ENCODE data around the gene CABP5. TPM values are rescaled to one million over a fixed set of nuclear protein-coding genes. Genes with fewer than 3 reads are reported as not detected.

The CABP5 gene
- total and polyA plus RNA-seq, 12 donors: not detected

DNA sequence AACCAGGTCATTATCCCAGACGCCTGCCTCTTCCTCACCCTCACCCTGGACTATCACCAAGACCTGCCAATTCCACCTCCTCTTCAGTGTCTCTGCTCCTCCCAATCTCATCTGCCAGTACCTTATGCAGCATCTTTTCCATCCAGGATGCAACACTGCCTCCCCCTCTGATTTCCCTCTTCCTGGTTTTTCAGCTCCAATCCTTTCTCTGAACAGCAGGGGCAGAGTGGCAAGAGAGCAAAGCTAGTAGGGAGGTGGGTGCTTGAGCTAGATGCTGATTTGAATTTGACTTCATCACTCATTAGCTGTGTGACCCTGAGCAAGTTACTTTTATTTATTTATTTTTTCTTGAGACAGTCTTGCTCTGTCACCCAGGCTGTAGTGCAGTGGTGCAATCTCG is 25.6 kb upstream of the CABP5 start:
- H3K4me3 ChIP-seq: no peak overlapping the region
- H3K27me3 ChIP-seq: no peaks in the 10 kb centered on the region
- H3K4me1 ChIP-seq (replicated peaks in 1 of 2): no peaks in the 10 kb centered on the region
- no peak overlapping the region for H3K27ac ChIP-seq
- DNase-seq: no peak
- H3K9me3 ChIP-seq (replicated peaks in 1 of 3): no peaks in the 10 kb centered on the region
- intact Hi-C loops (cut with DNase I): no loop called here
- no peaks in the 10 kb centered on the region for H3K36me3 ChIP-seq (replicated peaks in 1 of 2)
- no peak for TF ChIP-seq POLR2A (IDR thresholded peaks at IDR 0.05)
- TF ChIP-seq, protein P1, sequence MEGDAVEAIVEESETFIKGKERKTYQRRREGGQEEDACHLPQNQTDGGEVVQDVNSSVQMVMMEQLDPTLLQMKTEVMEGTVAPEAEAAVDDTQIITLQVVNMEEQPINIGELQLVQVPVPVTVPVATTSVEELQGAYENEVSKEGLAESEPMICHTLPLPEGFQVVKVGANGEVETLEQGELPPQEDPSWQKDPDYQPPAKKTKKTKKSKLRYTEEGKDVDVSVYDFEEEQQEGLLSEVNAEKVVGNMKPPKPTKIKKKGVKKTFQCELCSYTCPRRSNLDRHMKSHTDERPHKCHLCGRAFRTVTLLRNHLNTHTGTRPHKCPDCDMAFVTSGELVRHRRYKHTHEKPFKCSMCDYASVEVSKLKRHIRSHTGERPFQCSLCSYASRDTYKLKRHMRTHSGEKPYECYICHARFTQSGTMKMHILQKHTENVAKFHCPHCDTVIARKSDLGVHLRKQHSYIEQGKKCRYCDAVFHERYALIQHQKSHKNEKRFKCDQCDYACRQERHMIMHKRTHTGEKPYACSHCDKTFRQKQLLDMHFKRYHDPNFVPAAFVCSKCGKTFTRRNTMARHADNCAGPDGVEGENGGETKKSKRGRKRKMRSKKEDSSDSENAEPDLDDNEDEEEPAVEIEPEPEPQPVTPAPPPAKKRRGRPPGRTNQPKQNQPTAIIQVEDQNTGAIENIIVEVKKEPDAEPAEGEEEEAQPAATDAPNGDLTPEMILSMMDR (IDR thresholded peaks at IDR 0.05): no peak
- WGBS, 4 donors: 65 to 83% (median 80%) methylated on average over 2 of the region's 2 CpGs

- TF ChIP-seq, protein P1 (IDR thresholded peaks at IDR 0.05): no peak
- TF ChIP-seq POLR2A (IDR thresholded peaks at IDR 0.05): no peak
- Histone ChIP-seq H3K36me3 (replicated peaks in 1 of 2) (peaks cover 0 to 6% of the 10 kb centered on the region in 2 donors), H3K4me3 (no peak overlapping the region), H3K27ac (no peak overlapping the region), H3K9me3 (replicated peaks in 1 of 3) (no peaks in the 10 kb centered on the region), H3K4me1 (replicated peaks in 1 of 2) (no peaks in the 10 kb centered on the region), H3K27me3 (no peaks in the 10 kb centered on the region)
- no peak for DNase-seq
- WGBS, 4 donors: 75 to 92% (median 85%) methylated on average over 2 of the region's 2 CpGs
- intact Hi-C loops (cut with DNase I): no loop called here
Observed at GRCh38 chr19:48064509-48064908, 20.6 kb upstream of the CABP5 start.

GRCh38 chr19:48061401-48062344 is 17.8 kb upstream of the CABP5 start:
- TF ChIP-seq, protein P1 (IDR thresholded peaks at IDR 0.05): no peak
- no peak for TF ChIP-seq POLR2A (IDR thresholded peaks at IDR 0.05)
- H3K9me3 ChIP-seq (replicated peaks in 1 of 3): no peaks in the 10 kb centered on the region
- no peaks in the 10 kb centered on the region for H3K27me3 ChIP-seq
- H3K4me1 ChIP-seq (replicated peaks in 1 of 2): no peaks in the 10 kb centered on the region
- no peak for DNase-seq
- H3K4me3 ChIP-seq: no peak overlapping the region
- H3K36me3 ChIP-seq (replicated peaks in 1 of 2): peaks cover 0 to 6% of the 10 kb centered on the region in 2 donors
- no peak overlapping the region for H3K27ac ChIP-seq
- WGBS, 4 donors: 62 to 83% (median 68%) methylated on average over 27 to 37 of the region's 37 CpGs
- intact Hi-C loops (cut with DNase I): no loop called here

DNA sequence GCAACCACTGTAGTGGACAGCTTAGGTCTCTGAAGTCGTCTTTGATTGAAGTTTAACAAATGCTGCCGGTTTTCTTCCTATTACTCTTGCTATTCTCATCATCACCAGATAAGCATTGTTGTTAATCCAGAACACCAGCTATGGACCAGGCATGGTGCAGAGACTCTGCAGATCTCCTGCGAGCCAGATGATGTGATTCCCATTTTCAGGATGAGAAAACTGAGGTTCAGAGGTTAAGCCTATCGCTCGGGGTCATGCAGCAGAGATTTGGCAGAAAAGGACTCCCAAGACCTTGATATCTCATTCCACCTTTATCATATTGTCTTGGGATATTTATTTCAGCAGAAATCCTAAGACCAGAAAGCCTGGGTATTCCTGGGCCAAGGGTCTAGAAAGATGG is 16.5 kb upstream of the CABP5 start:
- Histone ChIP-seq H3K27me3 (no peaks in the 10 kb centered on the region), H3K9me3 (replicated peaks in 1 of 3) (no peaks in the 10 kb centered on the region), H3K4me3 (no peak overlapping the region), H3K4me1 (replicated peaks in 1 of 2) (no peaks in the 10 kb centered on the region), H3K27ac (no peak overlapping the region), H3K36me3 (replicated peaks in 1 of 2) (peaks cover 0 to 6% of the 10 kb centered on the region in 2 donors)
- 87 to 93% (median 90%) methylated on average over 5 of the region's 5 CpGs for WGBS, 4 donors
- TF ChIP-seq POLR2A (IDR thresholded peaks at IDR 0.05): no peak
- TF ChIP-seq, protein P1 (IDR thresholded peaks at IDR 0.05): no peak
- intact Hi-C loops (cut with DNase I): no loop called here
- DNase-seq: no peak
